Gastrocnemius medialis (tissue), 4 donors: ENCODE measurements around the gene ZNF837. TPM values are rescaled to one million over a fixed set of nuclear protein-coding genes. Genes with fewer than 3 reads are reported as not detected.
A peak's percentile ranks its signal among the peaks of the same experiment; 100 is the strongest.
"Not testable (repeated sequence)": the region's sequence is repeated elsewhere in the genome, so short reads cannot be mapped to it uniquely, and the experiment has no call there.

Experiments
- ATAC-seq, 2 donors: fragments of 150-250 bp; one replicate each; pipeline ENCODE4 v1.9.1; 2016
- DNase-seq, 2 donors: peaks; one replicate each; pipeline ENCODE4 v3.0.0-alpha.2; 2019
- H3K27ac ChIP-seq, 4 donors: fragments of 200-600 bp; sonication (generic); 1 replicate in 1 of 4; 2 replicates in 3 of 4; pipeline ENCODE4 v1.5.1; 2016 to 2018; ENCODE audit warnings: mild to moderate bottlenecking in 2 of 4, moderate library complexity in 1 of 4
- H3K27me3 ChIP-seq, 3 donors: fragments of 200-600 bp; sonication (generic) in 2 of 3; 1 replicate in 1 of 3; 2 replicates in 2 of 3; pipeline versions ENCODE4 v1.5.1 to v1.6.0; 2016 to 2019; ENCODE audit warnings: mild to moderate bottlenecking in 1 of 3, moderate library complexity in 1 of 3
- H3K36me3 ChIP-seq, 2 donors: fragments of 200-600 bp; sonication (generic) in 1 of 2; one replicate each; pipeline ENCODE4 v1.5.1; 2017 to 2018
- H3K4me1 ChIP-seq, 2 donors: fragments of 200-600 bp; sonication (generic) in 1 of 2; one replicate each; pipeline ENCODE4 v1.5.1; 2016 to 2017; ENCODE audit warnings: mild to moderate bottlenecking in 2 of 2
- H3K4me3 ChIP-seq, 4 donors: fragments of 200-600 bp; sonication (generic) in 3 of 4; 1 replicate in 1 of 4; 2 replicates in 3 of 4; pipeline ENCODE4 v1.5.1; 2016 to 2019; ENCODE audit warnings: mild to moderate bottlenecking in 2 of 4
- H3K9me3 ChIP-seq, 3 donors: fragments of 200-600 bp; sonication (generic) in 2 of 3; 1 replicate in 1 of 3; 2 replicates in 2 of 3; pipeline ENCODE4 v1.5.1; 2016 to 2019
- CTCF ChIP-seq, 5 experiments: fragments of 450-650 bp in 3 of 5; fragments of 200-600 bp in 2 of 5; sonication (generic) in 2 of 5; IDR thresholded peaks in 4 of 5; conservative IDR thresholded peaks in 1 of 5; 1 replicate in 4 of 5; 2 replicates in 1 of 5; pipeline ENCODE4 v1.5.1; 2016 to 2019; ENCODE audit warnings: antibody characterized with exemption in 5 of 5, mild to moderate bottlenecking in 3 of 5, moderate library complexity in 3 of 5
- POLR2A ChIP-seq, 2 donors: fragments of 450-650 bp; IDR thresholded peaks; one replicate each; pipeline ENCODE4 v1.6.1; 2017; ENCODE audit warnings: antibody characterized with exemption in 2 of 2, mild to moderate bottlenecking in 2 of 2, moderate library complexity in 2 of 2
- in situ Hi-C, 4 donors: fragments of 200-750 bp; cut with MboI; loops; one replicate each; pipeline versions ENCODE4 v1.15.0 to v1.8.0; 2017; ENCODE audit warnings: low sequenced_read_pairs in 4 of 4
- intact Hi-C: fragments of 100-400 bp; cut with DNase I; formaldehyde crosslinking; loops from one replicate; pipeline ENCODE4 v1.15.1; 2023; ENCODE audit warnings: low total_unique reads
- total RNA-seq, 4 donors: library from RNA; depleted of rRNA; stranded (reverse); fragments of >200 nt; gene quantifications; one replicate each; pipeline versions ENCODE4 v1.1.0 to v1.2.3, GENCODE V29; 2016

ZNF837 gene
- total RNA-seq, 4 donors from 2014 or later: 0.11 to 0.36 TPM; not detected in 2

- H3K27ac ChIP-seq: peak overlapping the region; percentile 86 to 93 (median 88)
- H3K9me3 ChIP-seq: no peaks in the 10 kb centered on the region
- peaks cover 21 to 24% of the 10 kb centered on the region in 2 donors for H3K4me1 ChIP-seq
- no peaks in the 10 kb centered on the region for H3K36me3 ChIP-seq
- no peak for DNase-seq
- TF ChIP-seq POLR2A (IDR thresholded peaks at IDR 0.05): no peak
- peak in 1 of 5 experiments; percentile 26 for TF ChIP-seq CTCF (IDR thresholded peaks at IDR 0.05 in 4 of 5, conservative IDR thresholded peaks at IDR 0.05 in 1 of 5)
- in situ Hi-C loops (no loop called here), intact Hi-C loops (no loop called here)
- no peak for ATAC-seq
- H3K4me3 ChIP-seq: peak overlapping the region; percentile 58 to 91 (median 84)
- no peaks in the 10 kb centered on the region for H3K27me3 ChIP-seq
Measured at GRCh38 chr19:58406818-58407657, 26.2 kb upstream of the ZNF837 start.

GRCh38 chr19:58403920-58404478 is 23.2 kb upstream of the ZNF837 start:
- intact Hi-C loops, H3K4me3 ChIP-seq, DNase-seq, H3K36me3 ChIP-seq, in situ Hi-C loops, H3K9me3 ChIP-seq, H3K27me3 ChIP-seq, ATAC-seq, H3K27ac ChIP-seq: not testable (repeated sequence)
- peaks cover 19 to 27% of the 10 kb centered on the region in 2 donors for H3K4me1 ChIP-seq

GRCh38 chr19:58401840-58402421 is 21.1 kb upstream of the ZNF837 start:
- Histone ChIP-seq H3K4me1 (peaks cover 9 to 17% of the 10 kb centered on the region in 2 donors), H3K27me3 (peaks cover 9 to 13% (median 12%) of the 10 kb centered on the region in 3 donors), H3K9me3 (no peaks in the 10 kb centered on the region), H3K27ac (peak overlapping the region; percentile 38 to 68 (median 54)), H3K4me3 (peak overlapping the region; percentile 58 to 61 (median 60)), H3K36me3 (no peaks in the 10 kb centered on the region)
- ATAC-seq (no peak), DNase-seq (no peak)
- in situ Hi-C loops: no loop called here
- intact Hi-C loops: loop anchor here (1.0 kb wide), 2 partner anchors 15 to 21 kb away; partner anchors contain the start of genes RPS5 and ZNF837
- TF ChIP-seq POLR2A (IDR thresholded peaks at IDR 0.05) (no peak), CTCF (IDR thresholded peaks at IDR 0.05 in 4 of 5, conservative IDR thresholded peaks at IDR 0.05 in 1 of 5) (no peak)

- peak; percentile 97 to 99 for DNase-seq
- H3K27ac ChIP-seq: peak overlapping the region; percentile 38 to 68 (median 54)
- peaks cover 12 to 18% (median 14%) of the 10 kb centered on the region in 3 donors for H3K27me3 ChIP-seq
- intact Hi-C loops (loop anchor here (1.0 kb wide), 2 partner anchors 14 to 20 kb away; partner anchors contain the start of genes RPS5 and ZNF837), in situ Hi-C loops (no loop called here)
- peak overlapping the region; percentile 58 to 62 (median 61) for H3K4me3 ChIP-seq
- no peaks in the 10 kb centered on the region for H3K9me3 ChIP-seq
- peaks cover 8 to 17% of the 10 kb centered on the region in 2 donors for H3K4me1 ChIP-seq
- TF ChIP-seq POLR2A (IDR thresholded peaks at IDR 0.05) (peak in 1 of 2 donors; percentile 32), CTCF (IDR thresholded peaks at IDR 0.05 in 4 of 5, conservative IDR thresholded peaks at IDR 0.05 in 1 of 5) (no peak)
- peak; percentile 100 for ATAC-seq
- H3K36me3 ChIP-seq: no peaks in the 10 kb centered on the region
Measured at GRCh38 chr19:58400916-58401839, 20.3 kb upstream of the ZNF837 start.
